ENCODE results near the gene FGF21.
"Not testable (repeated sequence)": the region's sequence is repeated elsewhere in the genome, so short reads cannot be mapped to it uniquely, and the experiment has no call there.

Gene FGF21

GRCh38 chr19:48765816-48766215 lies 10.5 kb downstream of the FGF21 start:
- H3K27me3 ChIP-seq (ENCODE audit: control insufficient read depth, insufficient read depth, low read length), result not testable (repeated sequence)

GRCh38 chr19:48768171-48768753 lies 12.9 kb downstream of the FGF21 start:
- H3K9ac ChIP-seq (ENCODE audit: low read length); H3K4me3 ChIP-seq (ENCODE audit: low read length); H3K4me1 ChIP-seq (ENCODE audit: control insufficient read depth, insufficient read depth, low read length); H3K36me3 ChIP-seq (ENCODE audit: control insufficient read depth, insufficient read depth, low read length); H3K9me3 ChIP-seq (ENCODE audit: control insufficient read depth, low read length); H3K27me3 ChIP-seq (ENCODE audit: control insufficient read depth, insufficient read depth, low read length): not testable (repeated sequence)

More at GRCh38 chr19:48765816-48766215, 10.5 kb downstream of the FGF21 start:
- not testable (repeated sequence) for H3K36me3 ChIP-seq (ENCODE audit: control insufficient read depth, insufficient read depth, low read length); H3K9me3 ChIP-seq (ENCODE audit: control insufficient read depth, low read length); H3K9ac ChIP-seq (ENCODE audit: low read length); H3K4me1 ChIP-seq (ENCODE audit: control insufficient read depth, insufficient read depth, low read length); H3K4me3 ChIP-seq (ENCODE audit: low read length)

GRCh38 chr19:48768994-48769713 lies 13.8 kb downstream of the FGF21 start:
- peaks cover 2% of the 10 kb centered on the region for H3K4me1 ChIP-seq (ENCODE audit: control insufficient read depth, insufficient read depth, low read length)
- H3K36me3 ChIP-seq (ENCODE audit: control insufficient read depth, insufficient read depth, low read length), result no peaks in the 10 kb centered on the region
- H3K9ac ChIP-seq (ENCODE audit: low read length), result no peak overlapping the region
- no peaks in the 10 kb centered on the region for H3K9me3 ChIP-seq (ENCODE audit: control insufficient read depth, low read length)
- H3K27me3 ChIP-seq (ENCODE audit: control insufficient read depth, insufficient read depth, low read length), result peaks cover 5% of the 10 kb centered on the region
- H3K4me3 ChIP-seq (ENCODE audit: low read length), result no peak overlapping the region

- Histone ChIP-seq H3K27me3 (ENCODE audit: control insufficient read depth, insufficient read depth, low read length) (peaks cover 5% of the 10 kb centered on the region), H3K36me3 (ENCODE audit: control insufficient read depth, insufficient read depth, low read length) (no peaks in the 10 kb centered on the region), H3K9ac (ENCODE audit: low read length) (no peak overlapping the region), H3K9me3 (ENCODE audit: control insufficient read depth, low read length) (no peaks in the 10 kb centered on the region), H3K4me3 (ENCODE audit: low read length) (no peak overlapping the region), H3K4me1 (ENCODE audit: control insufficient read depth, insufficient read depth, low read length) (peaks cover 4% of the 10 kb centered on the region)
These were observed 14.9 kb downstream of the FGF21 start for GRCh38 chr19:48770266-48770665.

GRCh38 chr19:48770734-48771472 lies 15.6 kb downstream of the FGF21 start:
- no peak overlapping the region for H3K9ac ChIP-seq (ENCODE audit: low read length)
- H3K4me1 ChIP-seq (ENCODE audit: control insufficient read depth, insufficient read depth, low read length), result peaks cover 7% of the 10 kb centered on the region
- no peaks in the 10 kb centered on the region for H3K36me3 ChIP-seq (ENCODE audit: control insufficient read depth, insufficient read depth, low read length)
- no peaks in the 10 kb centered on the region for H3K9me3 ChIP-seq (ENCODE audit: control insufficient read depth, low read length)
- no peak overlapping the region for H3K4me3 ChIP-seq (ENCODE audit: low read length)
- H3K27me3 ChIP-seq (ENCODE audit: control insufficient read depth, insufficient read depth, low read length), result peaks cover 5% of the 10 kb centered on the region

- Histone ChIP-seq H3K4me1 (ENCODE audit: control insufficient read depth, insufficient read depth, low read length) (peaks cover 17% of the 10 kb centered on the region), H3K27me3 (ENCODE audit: control insufficient read depth, insufficient read depth, low read length) (peaks cover 5% of the 10 kb centered on the region), H3K9me3 (ENCODE audit: control insufficient read depth, low read length) (no peaks in the 10 kb centered on the region), H3K36me3 (ENCODE audit: control insufficient read depth, insufficient read depth, low read length) (no peaks in the 10 kb centered on the region), H3K9ac (ENCODE audit: low read length) (no peak overlapping the region), H3K4me3 (ENCODE audit: low read length) (no peak overlapping the region)
These were observed 17.2 kb downstream of the FGF21 start for GRCh38 chr19:48772503-48772953.

GRCh38 chr19:48777139-48777538 lies 21.8 kb downstream of the FGF21 start:
- Histone ChIP-seq H3K27me3 (ENCODE audit: control insufficient read depth, insufficient read depth, low read length) (no peaks in the 10 kb centered on the region), H3K9ac (ENCODE audit: low read length) (no peak overlapping the region), H3K4me3 (ENCODE audit: low read length) (no peak overlapping the region), H3K9me3 (ENCODE audit: control insufficient read depth, low read length) (no peaks in the 10 kb centered on the region), H3K4me1 (ENCODE audit: control insufficient read depth, insufficient read depth, low read length) (peaks cover 37% of the 10 kb centered on the region), H3K36me3 (ENCODE audit: control insufficient read depth, insufficient read depth, low read length) (no peaks in the 10 kb centered on the region)

- no peaks in the 10 kb centered on the region for H3K27me3 ChIP-seq (ENCODE audit: control insufficient read depth, insufficient read depth, low read length)
- no peaks in the 10 kb centered on the region for H3K36me3 ChIP-seq (ENCODE audit: control insufficient read depth, insufficient read depth, low read length)
- H3K4me1 ChIP-seq (ENCODE audit: control insufficient read depth, insufficient read depth, low read length), result peaks cover 39% of the 10 kb centered on the region
- no peak overlapping the region for H3K9ac ChIP-seq (ENCODE audit: low read length)
- H3K4me3 ChIP-seq (ENCODE audit: low read length), result no peak overlapping the region
- no peaks in the 10 kb centered on the region for H3K9me3 ChIP-seq (ENCODE audit: control insufficient read depth, low read length)
These were observed 22.4 kb downstream of the FGF21 start for GRCh38 chr19:48777720-48778119.

- Histone ChIP-seq H3K9ac (ENCODE audit: low read length) (no peak overlapping the region), H3K9me3 (ENCODE audit: control insufficient read depth, low read length) (no peaks in the 10 kb centered on the region), H3K27me3 (ENCODE audit: control insufficient read depth, insufficient read depth, low read length) (no peaks in the 10 kb centered on the region), H3K36me3 (ENCODE audit: control insufficient read depth, insufficient read depth, low read length) (no peaks in the 10 kb centered on the region), H3K4me3 (ENCODE audit: low read length) (no peak overlapping the region), H3K4me1 (ENCODE audit: control insufficient read depth, insufficient read depth, low read length) (peaks cover 34% of the 10 kb centered on the region)
These were observed 24.3 kb downstream of the FGF21 start for GRCh38 chr19:48779636-48780035.

GRCh38 chr19:48780631-48781391 lies 25.5 kb downstream of the FGF21 start:
- no peaks in the 10 kb centered on the region for H3K36me3 ChIP-seq (ENCODE audit: control insufficient read depth, insufficient read depth, low read length)
- H3K9me3 ChIP-seq (ENCODE audit: control insufficient read depth, low read length), result no peaks in the 10 kb centered on the region

GRCh38 chr19:48784527-48784926 lies 29.2 kb downstream of the FGF21 start:
- Histone ChIP-seq H3K36me3 (ENCODE audit: control insufficient read depth, insufficient read depth, low read length) (no peaks in the 10 kb centered on the region), H3K27me3 (ENCODE audit: control insufficient read depth, insufficient read depth, low read length) (no peaks in the 10 kb centered on the region), H3K4me3 (ENCODE audit: low read length) (no peak overlapping the region), H3K9me3 (ENCODE audit: control insufficient read depth, low read length) (no peaks in the 10 kb centered on the region), H3K4me1 (ENCODE audit: control insufficient read depth, insufficient read depth, low read length) (peaks cover 21% of the 10 kb centered on the region), H3K9ac (ENCODE audit: low read length) (no peak overlapping the region)

More at GRCh38 chr19:48780631-48781391, 25.5 kb downstream of the FGF21 start:
- Histone ChIP-seq H3K9ac (ENCODE audit: low read length) (no peak overlapping the region), H3K4me1 (ENCODE audit: control insufficient read depth, insufficient read depth, low read length) (peaks cover 33% of the 10 kb centered on the region), H3K4me3 (ENCODE audit: low read length) (no peak overlapping the region), H3K27me3 (ENCODE audit: control insufficient read depth, insufficient read depth, low read length) (no peaks in the 10 kb centered on the region)

- not testable (repeated sequence) for H3K36me3 ChIP-seq (ENCODE audit: control insufficient read depth, insufficient read depth, low read length); H3K4me3 ChIP-seq (ENCODE audit: low read length); H3K27me3 ChIP-seq (ENCODE audit: control insufficient read depth, insufficient read depth, low read length); H3K9me3 ChIP-seq (ENCODE audit: control insufficient read depth, low read length); H3K9ac ChIP-seq (ENCODE audit: low read length); H3K4me1 ChIP-seq (ENCODE audit: control insufficient read depth, insufficient read depth, low read length)
These were observed 31.1 kb downstream of the FGF21 start for GRCh38 chr19:48786422-48786821.
